Esophagus muscularis mucosa (tissue), 4 donors: ENCODE results near the gene MMADHC. TPM values are rescaled to one million over a fixed set of nuclear protein-coding genes. Genes with fewer than 3 reads are reported as not detected.
A peak's percentile ranks its signal among the peaks of the same experiment; 100 is the strongest.

Experiments
- DNase-seq: peaks from one replicate; pipeline ENCODE4 v3.0.0-alpha.2; 2017; ENCODE audit errors: extremely low spot score
- H3K27ac ChIP-seq, 4 donors: fragments of 200-600 bp; sonication (generic); replicated peaks in 1 of 4; 1 replicate in 3 of 4; 2 replicates in 1 of 4; pipeline ENCODE4 v1.5.1; 2016 to 2019; ENCODE audit warnings: mild to moderate bottlenecking in 1 of 4
- H3K27me3 ChIP-seq, 4 donors: fragments of 200-600 bp; sonication (generic); one replicate each; pipeline versions ENCODE4 v1.5.1 to v1.6.0; 2016 to 2019
- H3K36me3 ChIP-seq, 4 donors: fragments of 200-600 bp; sonication (generic); one replicate each; pipeline ENCODE4 v1.5.1; 2016 to 2019
- H3K4me1 ChIP-seq, 4 donors: fragments of 200-600 bp; sonication (generic); one replicate each; pipeline ENCODE4 v1.5.1; 2016 to 2019
- H3K4me3 ChIP-seq, 4 donors: fragments of 200-600 bp; sonication (generic); 1 replicate in 2 of 4; 2 replicates in 2 of 4; pipeline ENCODE4 v1.5.1; 2016 to 2019; ENCODE audit warnings: mild to moderate bottlenecking in 4 of 4, moderate library complexity in 1 of 4
- H3K9me3 ChIP-seq, 4 donors: fragments of 200-600 bp; sonication (generic); 1 replicate in 3 of 4; 2 replicates in 1 of 4; pipeline ENCODE4 v1.5.1; 2016 to 2019
- EP300 ChIP-seq: sonication (generic); formaldehyde crosslinking; IDR thresholded peaks from one replicate; pipeline ENCODE4 v1.6.1; 2017; ENCODE audit warnings: antibody characterized with exemption
- POLR2A ChIP-seq: fragments of 450-650 bp; IDR thresholded peaks from one replicate; pipeline ENCODE4 v1.6.1; 2017; ENCODE audit warnings: antibody characterized with exemption, moderate library complexity, mild to moderate bottlenecking, low read depth
- POLR2AphosphoS5 ChIP-seq, 2 donors: sonication (generic); formaldehyde crosslinking; IDR thresholded peaks; one replicate each; pipeline ENCODE4 v1.6.1; 2017; ENCODE audit warnings: antibody characterized with exemption in 2 of 2
- WGBS: methylation state at CpG from one replicate; pipeline ENCODE4 v1.1.5; 2018; 5-methylcytosine and 5-hydroxymethylcytosine counted together
- intact Hi-C: fragments of 100-400 bp; cut with DNase I; formaldehyde crosslinking; loops from one replicate; pipeline ENCODE4 v1.15.1; 2023
- total RNA-seq, 4 donors: library from RNA; depleted of rRNA; stranded (reverse); fragments of >200 nt; gene quantifications; one replicate each; pipeline versions ENCODE4 v1.1.0 to v1.2.1, GENCODE V29; 2016
- TF ChIP-seq, protein P1 (sequence below), 3 experiments: fragments of 200-600 bp in 2 of 3; fragments of 450-650 bp in 1 of 3; sonication (generic) in 2 of 3; IDR thresholded peaks; one replicate each; pipeline ENCODE4 v1.5.1; 2017 to 2019; ENCODE audit warnings: antibody characterized with exemption in 3 of 3, mild to moderate bottlenecking in 2 of 3, moderate library complexity in 1 of 3

Gene MMADHC
- total RNA-seq: 100 to 1,000 TPM in 3 of 4 donors, 10 to 100 TPM in 1; 96.5 to 184 (median 133) TPM

DNA sequence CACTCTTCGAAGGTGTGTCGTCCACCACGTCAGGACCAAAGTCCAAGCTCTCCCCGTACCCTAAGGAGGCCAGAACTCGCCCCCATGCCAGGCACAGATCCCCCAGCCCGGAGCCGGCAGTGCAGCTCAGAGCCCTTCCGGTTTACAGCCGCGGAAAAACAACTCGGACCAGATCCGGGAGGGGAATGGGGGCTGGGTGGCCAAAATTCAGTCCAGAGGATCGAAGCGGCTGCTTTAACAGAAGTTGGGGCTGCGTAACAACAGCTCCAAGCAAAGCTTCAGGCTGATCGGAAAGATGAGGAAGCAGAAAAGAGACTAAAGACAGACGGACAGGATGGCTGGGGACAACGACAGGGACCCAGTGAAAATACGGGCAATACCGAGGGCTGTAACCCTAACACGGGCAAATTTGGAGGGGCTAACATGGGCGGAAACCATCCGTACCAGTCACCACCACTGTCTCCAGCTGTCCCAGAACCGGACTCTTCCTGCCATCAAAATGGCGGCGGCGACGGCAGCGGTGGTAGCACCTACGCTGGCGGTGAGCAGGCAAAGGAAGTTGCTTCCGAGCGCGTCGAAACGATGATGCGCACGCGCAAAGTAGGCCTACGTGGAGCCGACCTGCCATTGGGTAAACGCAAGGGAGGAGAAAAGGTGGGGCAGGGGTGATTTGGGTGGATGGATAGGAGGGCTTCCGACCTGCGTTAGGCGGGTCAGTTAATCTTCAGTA is at the start of gene MMADHC:
TSS of gene MMADHC (minus strand) at position 556 of the 730 bp plus-strand sequence. CDS start 678 bp downstream, outside the sequence.
- DNase-seq: peak; percentile 97
- no peaks in the 10 kb centered on the region for H3K27me3 ChIP-seq
- H3K4me3 ChIP-seq: peak within 1 kb of the TSS; percentile 71 to 86 (median 76)
- H3K9me3 ChIP-seq: no peaks in the 10 kb centered on the region
- WGBS: under 1% methylated on average over 40 of the region's 45 CpGs
- H3K4me1 ChIP-seq: peaks cover 14 to 47% (median 40%) of the 10 kb centered on the region in 4 donors
- H3K27ac ChIP-seq: peak within 1 kb of the TSS; percentile 91 to 96 (median 94)
- H3K36me3 ChIP-seq: peaks cover 0 to 12% (median 2%) of the 10 kb centered on the region in 4 donors
- intact Hi-C loops: no loop called here
- no peak for TF ChIP-seq EP300
- peak; percentile 97 to 99 for TF ChIP-seq POLR2AphosphoS5 (IDR thresholded peaks at IDR 0.05)

GRCh38 chr2:149634103-149634502 is 46.5 kb upstream of the MMADHC start:
- TF ChIP-seq EP300: no peak
- TF ChIP-seq, protein P1, sequence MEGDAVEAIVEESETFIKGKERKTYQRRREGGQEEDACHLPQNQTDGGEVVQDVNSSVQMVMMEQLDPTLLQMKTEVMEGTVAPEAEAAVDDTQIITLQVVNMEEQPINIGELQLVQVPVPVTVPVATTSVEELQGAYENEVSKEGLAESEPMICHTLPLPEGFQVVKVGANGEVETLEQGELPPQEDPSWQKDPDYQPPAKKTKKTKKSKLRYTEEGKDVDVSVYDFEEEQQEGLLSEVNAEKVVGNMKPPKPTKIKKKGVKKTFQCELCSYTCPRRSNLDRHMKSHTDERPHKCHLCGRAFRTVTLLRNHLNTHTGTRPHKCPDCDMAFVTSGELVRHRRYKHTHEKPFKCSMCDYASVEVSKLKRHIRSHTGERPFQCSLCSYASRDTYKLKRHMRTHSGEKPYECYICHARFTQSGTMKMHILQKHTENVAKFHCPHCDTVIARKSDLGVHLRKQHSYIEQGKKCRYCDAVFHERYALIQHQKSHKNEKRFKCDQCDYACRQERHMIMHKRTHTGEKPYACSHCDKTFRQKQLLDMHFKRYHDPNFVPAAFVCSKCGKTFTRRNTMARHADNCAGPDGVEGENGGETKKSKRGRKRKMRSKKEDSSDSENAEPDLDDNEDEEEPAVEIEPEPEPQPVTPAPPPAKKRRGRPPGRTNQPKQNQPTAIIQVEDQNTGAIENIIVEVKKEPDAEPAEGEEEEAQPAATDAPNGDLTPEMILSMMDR (IDR thresholded peaks at IDR 0.05): no peak
- TF ChIP-seq POLR2AphosphoS5 (IDR thresholded peaks at IDR 0.05): no peak
- no peak for TF ChIP-seq POLR2A
- 87% methylated on average over 5 of the region's 5 CpGs for WGBS
- H3K9me3 ChIP-seq: no peaks in the 10 kb centered on the region
- no peaks in the 10 kb centered on the region for H3K36me3 ChIP-seq
- H3K4me3 ChIP-seq: no peak overlapping the region
- H3K27me3 ChIP-seq: no peaks in the 10 kb centered on the region
- intact Hi-C loops: no loop called here
- H3K4me1 ChIP-seq: no peaks in the 10 kb centered on the region
- no peak overlapping the region for H3K27ac ChIP-seq
- DNase-seq: no peak

DNA sequence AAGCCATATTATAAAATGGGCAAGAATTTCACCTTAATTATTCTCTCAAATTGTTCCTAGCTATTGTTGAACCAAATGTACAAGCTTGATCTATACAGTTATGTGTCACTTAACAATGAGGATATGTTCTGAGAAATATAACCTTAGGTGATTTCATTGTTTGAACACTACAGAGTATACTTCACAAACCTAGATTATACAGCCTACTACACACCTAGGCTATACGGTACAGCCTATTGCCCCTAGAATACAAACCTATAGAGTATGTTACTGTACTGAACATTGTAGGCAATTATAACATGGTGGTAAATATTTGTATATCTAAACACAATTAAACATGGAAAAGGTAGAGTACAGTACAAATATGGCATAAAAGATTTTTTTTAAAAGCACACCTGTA is 42.9 kb upstream of the MMADHC start:
- Histone ChIP-seq H3K27me3 (no peaks in the 10 kb centered on the region), H3K9me3 (no peaks in the 10 kb centered on the region), H3K27ac (no peak overlapping the region), H3K36me3 (no peaks in the 10 kb centered on the region), H3K4me3 (no peak overlapping the region), H3K4me1 (no peaks in the 10 kb centered on the region)
- TF ChIP-seq POLR2A: no peak
- no peak for TF ChIP-seq EP300
- TF ChIP-seq, protein P1 (IDR thresholded peaks at IDR 0.05): no peak
- no peak for TF ChIP-seq POLR2AphosphoS5 (IDR thresholded peaks at IDR 0.05)
- 100% methylated on average over 1 of the region's 1 CpG for WGBS
- no peak for DNase-seq
- intact Hi-C loops: no loop called here

- no peak for DNase-seq
- no peak overlapping the region for H3K4me3 ChIP-seq
- H3K27ac ChIP-seq: no peak overlapping the region
- no peaks in the 10 kb centered on the region for H3K27me3 ChIP-seq
- TF ChIP-seq EP300 (no peak), POLR2A (no peak), POLR2AphosphoS5 (IDR thresholded peaks at IDR 0.05) (no peak)
- TF ChIP-seq, protein P1 (IDR thresholded peaks at IDR 0.05): no peak
- intact Hi-C loops: no loop called here
- no peaks in the 10 kb centered on the region for H3K36me3 ChIP-seq
- H3K9me3 ChIP-seq: no peaks in the 10 kb centered on the region
- H3K4me1 ChIP-seq: no peaks in the 10 kb centered on the region
Observed at GRCh38 chr2:149629026-149629425, 41.5 kb upstream of the MMADHC start.

GRCh38 chr2:149627111-149627801 is 39.7 kb upstream of the MMADHC start:
- no peak overlapping the region for H3K27ac ChIP-seq
- no peak for DNase-seq
- intact Hi-C loops: no loop called here
- no peak overlapping the region for H3K4me3 ChIP-seq
- no peaks in the 10 kb centered on the region for H3K36me3 ChIP-seq
- TF ChIP-seq, protein P1 (IDR thresholded peaks at IDR 0.05): no peak
- no peak for TF ChIP-seq EP300
- no peak for TF ChIP-seq POLR2AphosphoS5 (IDR thresholded peaks at IDR 0.05)
- no peak for TF ChIP-seq POLR2A
- H3K27me3 ChIP-seq: no peaks in the 10 kb centered on the region
- WGBS: 86% methylated on average over 1 of the region's 1 CpG
- H3K9me3 ChIP-seq: no peaks in the 10 kb centered on the region
- H3K4me1 ChIP-seq: no peaks in the 10 kb centered on the region
